ENCODE measurements around the gene RAET1G. TPM values are rescaled to one million over a fixed set of nuclear protein-coding genes. Genes with fewer than 3 reads are reported as not detected.
"Not testable (repeated sequence)": the region's sequence is repeated elsewhere in the genome, so short reads cannot be mapped to it uniquely, and the experiment has no call there.

RAET1G gene, protein sequence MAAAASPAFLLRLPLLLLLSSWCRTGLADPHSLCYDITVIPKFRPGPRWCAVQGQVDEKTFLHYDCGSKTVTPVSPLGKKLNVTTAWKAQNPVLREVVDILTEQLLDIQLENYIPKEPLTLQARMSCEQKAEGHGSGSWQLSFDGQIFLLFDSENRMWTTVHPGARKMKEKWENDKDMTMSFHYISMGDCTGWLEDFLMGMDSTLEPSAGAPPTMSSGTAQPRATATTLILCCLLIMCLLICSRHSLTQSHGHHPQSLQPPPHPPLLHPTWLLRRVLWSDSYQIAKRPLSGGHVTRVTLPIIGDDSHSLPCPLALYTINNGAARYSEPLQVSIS
- not detected for total RNA-seq

DNA sequence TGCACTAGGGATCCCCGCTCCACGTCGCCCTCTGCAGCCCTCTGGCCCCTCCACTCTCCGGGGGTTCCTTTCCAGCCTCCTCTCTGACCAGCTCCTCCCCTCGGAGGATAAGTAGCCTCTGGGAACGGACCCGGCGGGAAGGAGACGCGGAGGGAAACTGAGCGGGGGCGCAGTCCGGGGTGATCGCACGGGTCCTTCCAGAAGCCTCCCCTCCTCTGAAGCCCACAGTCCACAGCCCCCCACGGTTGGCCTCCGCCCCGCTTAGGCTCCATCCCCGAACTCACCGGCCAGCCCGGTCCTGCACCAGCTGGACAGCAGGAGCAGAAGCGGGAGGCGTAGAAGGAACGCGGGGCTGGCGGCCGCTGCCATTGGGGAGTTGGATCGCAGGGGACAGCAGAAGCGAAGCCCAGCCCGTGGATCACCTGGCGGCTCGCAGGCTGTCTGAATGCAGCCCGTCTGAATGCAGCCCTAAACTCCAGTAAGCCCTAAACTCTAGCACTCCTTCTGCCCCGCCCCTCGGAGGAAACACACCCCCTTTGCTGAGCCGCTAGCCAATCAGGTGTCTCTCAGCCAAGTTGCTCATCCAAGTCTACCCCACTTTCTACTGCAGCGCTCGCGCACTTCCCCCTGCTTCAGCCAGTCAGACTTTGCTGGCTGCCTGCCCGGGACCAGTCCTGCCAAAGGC, at the start of gene RAET1G:
TSS of gene RAET1G (minus strand) at position 480 of the 685 bp plus-strand sequence. CDS start at position 369, 111 bp downstream.
- Mint-ChIP-seq H3K36me3 (no peaks in the 10 kb centered on the region), H3K27ac (no peak within 1 kb of the TSS), H3K4me3 (peak within 1 kb of the TSS; percentile 78), H3K4me1 (peaks cover 26% of the 10 kb centered on the region), H3K27me3 (peaks cover 79% of the 10 kb centered on the region), H3K9me3 (ENCODE audit: low read depth) (no peaks in the 10 kb centered on the region)
- DNase-seq (peak; percentile 92), ATAC-seq (peak; percentile 95)
- CTCF ChIA-PET = interaction anchor here (0.6 to 2.5 kb wide), 3 partner anchors 76 to 199 kb away, joined by 3 to 10 read pairs (median 4); no protein-coding TSS in a partner anchor

DNA sequence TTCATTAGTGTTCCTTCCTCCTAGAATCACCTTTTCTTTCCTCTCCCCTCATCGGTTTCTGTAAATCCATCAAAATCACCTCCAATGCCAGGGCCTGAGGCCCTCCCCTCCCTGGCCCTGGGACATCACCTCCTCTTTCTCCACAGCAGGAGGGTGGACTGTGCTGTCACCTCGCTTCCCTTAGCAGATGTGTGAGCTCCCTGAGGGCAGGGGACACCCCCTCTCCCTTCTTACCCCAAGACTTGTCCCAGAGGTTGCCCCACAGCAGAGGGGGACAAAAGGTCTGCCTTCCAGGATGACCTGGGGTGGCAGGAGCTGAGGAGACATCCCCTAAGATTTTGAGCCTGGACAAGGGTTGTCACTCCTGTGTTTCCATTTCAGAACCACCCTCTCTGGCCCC, 46.7 kb upstream of the RAET1G start:
- Mint-ChIP-seq H3K9me3 (ENCODE audit: low read depth) (no peaks in the 10 kb centered on the region), H3K36me3 (peaks cover 3% of the 10 kb centered on the region), H3K4me1 (peaks cover 13% of the 10 kb centered on the region), H3K4me3 (no peak overlapping the region), H3K27ac (no peak overlapping the region), H3K27me3 (peaks cover 74% of the 10 kb centered on the region)
- DNase-seq (no peak), ATAC-seq (no peak)
- CTCF ChIA-PET = no interaction called here

DNA sequence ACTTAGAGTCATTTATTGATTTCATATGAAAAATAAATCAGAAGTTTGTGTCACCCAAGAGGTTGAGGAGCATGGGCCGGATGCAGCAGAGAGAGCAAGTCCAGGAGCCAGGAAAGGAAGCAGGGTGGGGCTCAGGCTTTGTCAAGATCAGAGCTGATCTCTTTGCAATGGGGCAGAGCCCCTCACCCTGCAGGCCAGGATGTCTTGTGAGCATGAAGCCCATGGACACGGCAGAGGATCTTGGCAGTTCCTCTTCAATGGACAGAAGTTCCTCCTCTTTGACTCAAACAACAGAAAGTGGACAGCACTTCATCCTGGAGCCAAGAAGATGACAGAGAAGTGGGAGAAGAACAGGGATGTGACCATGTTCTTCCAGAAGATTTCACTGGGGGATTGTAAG, 46.0 kb upstream of the RAET1G start:
- ATAC-seq; H3K27ac Mint-ChIP-seq; H3K36me3 Mint-ChIP-seq; CTCF ChIA-PET; H3K9me3 Mint-ChIP-seq (ENCODE audit: low read depth); H3K4me3 Mint-ChIP-seq; DNase-seq: not testable (repeated sequence)
- Mint-ChIP-seq H3K27me3 (peaks cover 74% of the 10 kb centered on the region), H3K4me1 (peaks cover 12% of the 10 kb centered on the region)

DNA sequence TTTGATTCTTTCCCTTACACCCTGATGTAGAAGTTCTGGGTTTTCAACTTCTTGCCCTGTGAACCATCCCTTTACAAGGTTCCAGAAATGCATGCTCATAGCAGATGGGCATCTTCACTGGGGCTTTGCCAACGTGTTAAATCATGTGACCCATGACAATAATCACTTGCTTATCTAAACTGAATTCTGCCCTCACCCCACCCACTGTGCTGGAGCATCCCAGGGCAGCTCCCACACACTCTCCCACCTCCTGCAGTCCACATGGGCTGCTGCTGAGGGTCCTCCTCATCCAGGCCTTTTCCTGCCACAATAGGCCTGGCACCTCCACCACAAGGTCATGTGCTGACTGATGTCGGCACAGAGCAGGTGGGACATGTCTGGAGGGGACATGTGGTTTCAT, 45.1 kb upstream of the RAET1G start:
- H3K4me3 Mint-ChIP-seq; DNase-seq; H3K9me3 Mint-ChIP-seq (ENCODE audit: low read depth); H3K27ac Mint-ChIP-seq; ATAC-seq; CTCF ChIA-PET; H3K36me3 Mint-ChIP-seq: not testable (repeated sequence)
- Mint-ChIP-seq H3K27me3 (peaks cover 78% of the 10 kb centered on the region), H3K4me1 (peaks cover 17% of the 10 kb centered on the region)

DNA sequence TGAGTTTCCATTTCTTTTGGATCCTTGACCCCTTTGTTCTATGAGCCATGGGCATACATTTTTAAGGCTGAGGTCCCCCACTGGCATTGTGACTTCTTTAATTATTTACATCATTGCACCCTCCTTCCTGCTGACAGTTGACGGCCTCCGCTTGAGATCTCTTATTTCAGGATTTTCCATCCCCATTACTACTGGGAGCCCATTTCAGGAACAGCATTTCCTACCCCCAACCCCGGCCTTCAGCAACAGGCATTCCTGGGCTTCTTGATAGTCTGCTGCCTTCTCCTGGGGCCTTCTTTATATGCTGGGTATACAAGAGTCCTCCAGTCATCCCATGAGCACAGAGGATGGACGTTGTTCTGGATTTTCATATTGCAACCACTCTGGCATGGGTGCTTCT, 44.7 kb upstream of the RAET1G start:
- H3K36me3 Mint-ChIP-seq = peaks cover 4% of the 10 kb centered on the region
- CTCF ChIA-PET = no interaction called here

DNA sequence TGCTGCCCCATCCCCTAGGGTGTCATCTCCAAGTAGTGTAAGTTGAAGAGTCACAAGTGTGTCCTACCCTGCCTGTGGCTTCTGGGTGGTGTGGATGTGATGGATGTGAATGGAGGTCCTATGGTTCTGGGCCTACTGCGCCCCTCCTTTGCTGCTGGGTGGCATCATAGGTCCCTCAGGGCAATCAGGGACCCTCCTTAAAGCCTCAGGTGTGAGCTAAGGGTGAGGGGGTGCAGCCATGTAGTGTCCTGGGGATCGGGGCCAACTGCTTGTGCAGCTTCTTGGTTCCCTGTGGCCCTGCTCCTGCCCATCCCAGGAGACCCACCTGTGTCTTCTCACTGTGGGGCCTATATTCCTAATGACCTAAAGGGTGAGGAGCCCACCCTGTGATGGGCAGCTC, 43.4 kb upstream of the RAET1G start:
- H3K36me3 Mint-ChIP-seq; H3K4me3 Mint-ChIP-seq; H3K9me3 Mint-ChIP-seq (ENCODE audit: low read depth); CTCF ChIA-PET; DNase-seq; ATAC-seq; H3K27ac Mint-ChIP-seq: not testable (repeated sequence)
- peaks cover 22% of the 10 kb centered on the region for H3K4me1 Mint-ChIP-seq
- peaks cover 76% of the 10 kb centered on the region for H3K27me3 Mint-ChIP-seq

More for the DNA sequence above, 44.7 kb upstream of the RAET1G start:
- H3K27me3 Mint-ChIP-seq = peaks cover 78% of the 10 kb centered on the region
- ATAC-seq (no peak), DNase-seq (no peak)
- H3K9me3 Mint-ChIP-seq (ENCODE audit: low read depth) = no peaks in the 10 kb centered on the region
- H3K4me1 Mint-ChIP-seq = peaks cover 21% of the 10 kb centered on the region
- no peak overlapping the region for H3K27ac Mint-ChIP-seq
- H3K4me3 Mint-ChIP-seq = no peak overlapping the region

DNA sequence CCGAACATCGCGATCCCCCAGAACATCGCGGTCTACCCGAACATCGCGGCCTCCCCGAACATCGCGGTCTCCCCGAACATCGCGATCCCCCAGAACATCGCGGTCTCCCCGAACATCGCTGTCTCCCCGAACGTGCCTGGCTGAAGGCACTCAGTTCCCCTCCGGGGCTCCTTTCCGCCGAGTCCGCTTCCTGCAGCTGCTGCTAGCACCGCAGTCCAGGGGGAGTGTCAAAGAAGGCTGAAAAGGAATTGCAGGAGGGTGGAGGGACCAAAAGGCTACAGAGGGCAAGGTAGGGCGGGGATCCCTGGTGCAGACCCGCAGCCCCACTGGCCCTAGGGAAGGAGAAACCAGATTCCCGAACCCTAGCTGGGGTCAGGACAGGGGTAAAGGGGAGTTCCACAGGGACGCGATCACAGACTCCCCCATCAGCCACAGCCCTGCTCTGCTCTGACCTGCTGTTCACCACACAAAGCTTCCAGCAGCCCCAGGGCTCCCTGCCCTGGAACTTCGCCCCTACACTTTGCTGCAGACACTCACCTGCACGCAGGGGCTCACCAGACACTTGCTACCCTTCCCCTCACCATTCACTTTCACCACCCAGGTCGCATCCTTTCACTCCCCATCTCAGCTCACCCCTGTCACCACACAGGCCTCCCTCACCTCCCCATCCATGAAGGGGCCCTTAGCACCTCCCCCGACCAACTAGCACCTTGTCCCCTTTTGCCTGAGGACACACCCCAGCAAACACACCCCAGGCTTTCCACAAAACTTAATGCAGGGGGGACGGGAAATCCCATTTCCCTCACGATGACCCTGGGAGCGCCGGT, 42.5 kb upstream of the RAET1G start:
- CTCF ChIA-PET = no interaction called here
- H3K27ac Mint-ChIP-seq = peak overlapping the region; percentile 47
- DNase-seq (no peak), ATAC-seq (no peak)
- H3K4me3 Mint-ChIP-seq = peak overlapping the region; percentile 85
- peaks cover 4% of the 10 kb centered on the region for H3K36me3 Mint-ChIP-seq
- H3K27me3 Mint-ChIP-seq = peaks cover 81% of the 10 kb centered on the region
- no peaks in the 10 kb centered on the region for H3K9me3 Mint-ChIP-seq (ENCODE audit: low read depth)
- peaks cover 22% of the 10 kb centered on the region for H3K4me1 Mint-ChIP-seq

DNA sequence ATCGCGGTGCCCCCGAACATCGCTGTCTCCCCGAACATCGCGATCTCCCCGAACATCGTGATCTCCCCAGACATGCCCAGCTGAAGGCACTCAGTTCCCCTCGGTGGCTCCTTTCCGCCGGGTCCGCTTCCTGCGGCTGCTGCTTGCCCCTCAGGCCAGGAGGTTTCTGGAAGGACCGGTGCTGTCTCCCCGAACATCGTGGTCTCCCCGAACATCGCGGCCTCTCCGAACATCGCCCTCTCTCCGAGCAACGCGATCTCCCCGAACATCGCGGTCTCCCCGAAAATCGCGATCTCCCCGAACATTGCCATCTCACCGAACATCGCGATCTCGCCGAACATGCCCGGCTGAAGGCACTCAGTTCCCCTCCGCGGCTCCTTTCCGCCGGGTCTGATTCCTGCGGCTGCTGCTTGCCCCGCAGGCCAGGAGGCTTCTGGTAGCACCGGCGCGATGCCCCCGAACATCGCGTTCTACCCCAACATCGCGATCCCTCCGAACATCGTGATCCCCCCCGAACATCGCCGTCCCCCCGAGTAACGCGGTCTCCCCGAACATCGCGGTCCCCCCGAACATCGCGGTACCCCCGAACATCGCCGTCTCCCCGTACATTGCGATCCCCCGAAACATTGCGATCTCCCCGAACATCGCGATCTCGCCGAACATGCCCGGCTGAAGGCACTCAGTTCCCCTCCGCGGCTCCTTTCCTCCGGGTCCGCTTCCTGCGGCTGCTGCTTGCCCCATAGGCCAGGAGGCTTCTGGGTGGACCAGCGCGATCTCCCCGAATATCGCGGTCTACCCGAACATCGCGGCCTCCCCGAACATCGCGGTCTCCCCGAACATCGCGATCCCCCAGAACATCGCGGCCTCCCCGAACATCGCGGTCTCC, 41.6 kb upstream of the RAET1G start:
- ATAC-seq = peak; percentile 5
- Mint-ChIP-seq H3K4me3 (peak overlapping the region; percentile 85), H3K27me3 (peaks cover 81% of the 10 kb centered on the region), H3K36me3 (peaks cover 4% of the 10 kb centered on the region), H3K27ac (peak overlapping the region; percentile 86), H3K9me3 (ENCODE audit: low read depth) (no peaks in the 10 kb centered on the region), H3K4me1 (peaks cover 22% of the 10 kb centered on the region)
- DNase-seq = no peak
- CTCF ChIA-PET = interaction anchor here (0.8 kb wide), 1 partner anchor 400 kb away, joined by 3 read pairs; no protein-coding TSS in a partner anchor

DNA sequence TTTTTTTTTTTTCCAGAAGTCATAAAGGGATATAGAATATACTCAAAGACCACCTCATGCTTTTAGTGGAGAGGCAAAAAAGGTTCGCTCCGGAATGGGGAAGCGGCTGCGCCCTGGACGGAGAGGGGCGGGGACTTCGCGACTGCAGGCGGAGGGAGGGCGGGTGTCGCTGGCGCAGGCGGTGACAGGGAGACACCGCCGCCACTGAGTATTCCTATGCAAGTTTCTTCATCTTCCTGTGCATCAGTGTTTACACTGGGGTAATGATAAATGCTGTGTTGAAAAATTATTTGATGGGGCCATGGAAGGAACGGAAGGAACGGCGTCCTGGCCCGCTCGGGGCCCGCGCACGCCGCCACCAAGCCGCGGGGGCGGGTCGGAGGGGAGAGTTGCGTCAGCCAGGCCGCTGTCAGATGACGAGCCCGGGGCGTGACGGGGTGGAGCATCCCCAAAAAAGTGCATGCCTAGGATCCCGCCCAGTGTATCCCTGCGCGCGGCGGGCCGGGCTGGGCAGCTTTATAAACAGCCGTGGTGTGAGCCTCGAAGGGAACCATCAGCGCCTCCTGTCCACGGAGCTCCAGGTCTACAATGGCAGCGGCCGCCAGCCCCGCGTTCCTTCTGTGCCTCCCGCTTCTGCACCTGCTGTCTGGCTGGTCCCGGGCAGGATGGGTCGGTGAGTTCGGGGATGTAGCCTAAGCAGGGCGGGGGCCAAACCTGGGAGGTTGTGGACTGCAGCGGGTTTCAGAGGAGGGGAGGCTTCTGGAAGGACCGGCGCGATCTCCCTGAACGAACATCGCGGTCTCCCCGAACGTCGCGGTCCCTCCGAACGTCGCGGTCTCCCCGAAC, 40.8 kb upstream of the RAET1G start, which contains the start of gene ULBP1:
TSS of gene ULBP1 (plus strand) at position 482 of the 846 bp plus-strand sequence. CDS start at position 589, 107 bp downstream.
- ATAC-seq (peak; percentile 82), DNase-seq (peak; percentile 89)
- Mint-ChIP-seq H3K27ac (peak within 1 kb of the TSS; percentile 86), H3K9me3 (ENCODE audit: low read depth) (no peaks in the 10 kb centered on the region), H3K27me3 (peaks cover 81% of the 10 kb centered on the region), H3K4me1 (peaks cover 22% of the 10 kb centered on the region), H3K4me3 (peak within 1 kb of the TSS; percentile 85), H3K36me3 (peaks cover 4% of the 10 kb centered on the region)
- CTCF ChIA-PET = interaction anchor here (0.8 kb wide), 1 partner anchor 399 kb away, joined by 3 read pairs; no protein-coding TSS in a partner anchor

DNA sequence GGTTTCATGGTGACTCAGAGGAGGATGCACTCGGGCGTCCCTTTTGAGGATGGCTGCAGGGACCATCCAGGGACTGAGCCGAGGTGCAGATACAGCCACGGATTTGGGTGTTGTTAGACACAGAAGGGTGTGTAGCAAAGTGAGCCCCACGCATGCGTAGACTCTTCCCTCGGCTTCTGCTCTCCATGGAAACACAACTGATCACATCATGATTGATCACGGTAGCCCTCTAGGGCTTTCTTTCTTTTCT, 40.2 kb upstream of the RAET1G start:
- DNase-seq (peak; percentile 75), ATAC-seq (peak; percentile 37)
- peaks cover 4% of the 10 kb centered on the region for H3K36me3 Mint-ChIP-seq
- peak overlapping the region; percentile 85 for H3K4me3 Mint-ChIP-seq
- H3K9me3 Mint-ChIP-seq (ENCODE audit: low read depth) = no peaks in the 10 kb centered on the region
- peaks cover 22% of the 10 kb centered on the region for H3K4me1 Mint-ChIP-seq
- peaks cover 79% of the 10 kb centered on the region for H3K27me3 Mint-ChIP-seq
- CTCF ChIA-PET = no interaction called here
- peak overlapping the region; percentile 86 for H3K27ac Mint-ChIP-seq

DNA sequence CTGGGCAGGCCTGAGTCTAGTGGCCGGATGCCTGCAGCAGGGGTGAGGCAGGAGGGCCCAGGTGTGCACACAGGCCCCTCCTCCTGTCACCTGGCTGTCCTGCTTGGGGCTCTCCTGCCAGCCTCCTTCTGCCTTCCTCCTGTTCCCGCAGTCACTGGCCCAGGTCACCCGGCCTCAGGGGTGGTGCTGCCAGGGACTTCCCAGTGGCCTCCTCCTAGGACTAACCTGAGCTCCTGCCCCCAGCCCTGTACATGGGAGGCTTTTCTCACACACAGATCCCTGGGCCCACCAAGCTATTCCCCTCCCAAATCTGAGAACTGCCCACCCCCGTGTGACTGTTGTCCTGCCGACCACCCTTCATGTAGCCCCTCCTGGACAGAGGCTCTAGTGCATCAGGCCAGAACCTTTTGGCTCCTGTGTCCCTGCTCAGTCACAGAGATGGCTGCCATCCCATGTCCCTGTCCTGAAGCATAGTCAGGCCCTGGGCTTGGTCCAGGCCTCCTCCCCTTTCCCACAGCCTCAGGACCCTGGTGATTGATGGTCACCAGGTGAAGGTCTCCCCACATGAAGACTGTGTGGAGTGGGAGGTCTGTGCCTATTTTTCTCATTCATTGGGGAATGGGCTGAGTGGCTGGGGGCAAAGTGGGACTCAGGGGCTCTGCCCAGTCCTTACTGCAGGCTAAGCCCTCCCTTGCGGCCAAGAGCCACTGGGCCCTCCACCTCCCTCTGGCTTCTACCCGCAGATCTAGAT, 39.7 kb upstream of the RAET1G start:
- Mint-ChIP-seq H3K4me1 (peaks cover 22% of the 10 kb centered on the region), H3K36me3 (peaks cover 4% of the 10 kb centered on the region), H3K9me3 (ENCODE audit: low read depth) (no peaks in the 10 kb centered on the region), H3K27me3 (peaks cover 80% of the 10 kb centered on the region), H3K4me3 (peak overlapping the region; percentile 85), H3K27ac (peak overlapping the region; percentile 86)
- DNase-seq (no peak), ATAC-seq (no peak)
- CTCF ChIA-PET = interaction anchor here (0.9 kb wide), 1 partner anchor 54 kb away, joined by 3 read pairs; no protein-coding TSS in a partner anchor
